HG03565 (cell line): ENCODE data around the gene LTA.

Experiments used
- ATAC-seq: cut with Tn5 transposase; IDR thresholded peaks from one replicate; pipeline ENCODE4 v1.9.1; 2021; ENCODE audit warnings: mild to moderate bottlenecking, moderate library complexity; ENCODE audit not compliant: unreplicated experiment

The LTA gene, protein sequence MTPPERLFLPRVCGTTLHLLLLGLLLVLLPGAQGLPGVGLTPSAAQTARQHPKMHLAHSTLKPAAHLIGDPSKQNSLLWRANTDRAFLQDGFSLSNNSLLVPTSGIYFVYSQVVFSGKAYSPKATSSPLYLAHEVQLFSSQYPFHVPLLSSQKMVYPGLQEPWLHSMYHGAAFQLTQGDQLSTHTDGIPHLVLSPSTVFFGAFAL

DNA sequence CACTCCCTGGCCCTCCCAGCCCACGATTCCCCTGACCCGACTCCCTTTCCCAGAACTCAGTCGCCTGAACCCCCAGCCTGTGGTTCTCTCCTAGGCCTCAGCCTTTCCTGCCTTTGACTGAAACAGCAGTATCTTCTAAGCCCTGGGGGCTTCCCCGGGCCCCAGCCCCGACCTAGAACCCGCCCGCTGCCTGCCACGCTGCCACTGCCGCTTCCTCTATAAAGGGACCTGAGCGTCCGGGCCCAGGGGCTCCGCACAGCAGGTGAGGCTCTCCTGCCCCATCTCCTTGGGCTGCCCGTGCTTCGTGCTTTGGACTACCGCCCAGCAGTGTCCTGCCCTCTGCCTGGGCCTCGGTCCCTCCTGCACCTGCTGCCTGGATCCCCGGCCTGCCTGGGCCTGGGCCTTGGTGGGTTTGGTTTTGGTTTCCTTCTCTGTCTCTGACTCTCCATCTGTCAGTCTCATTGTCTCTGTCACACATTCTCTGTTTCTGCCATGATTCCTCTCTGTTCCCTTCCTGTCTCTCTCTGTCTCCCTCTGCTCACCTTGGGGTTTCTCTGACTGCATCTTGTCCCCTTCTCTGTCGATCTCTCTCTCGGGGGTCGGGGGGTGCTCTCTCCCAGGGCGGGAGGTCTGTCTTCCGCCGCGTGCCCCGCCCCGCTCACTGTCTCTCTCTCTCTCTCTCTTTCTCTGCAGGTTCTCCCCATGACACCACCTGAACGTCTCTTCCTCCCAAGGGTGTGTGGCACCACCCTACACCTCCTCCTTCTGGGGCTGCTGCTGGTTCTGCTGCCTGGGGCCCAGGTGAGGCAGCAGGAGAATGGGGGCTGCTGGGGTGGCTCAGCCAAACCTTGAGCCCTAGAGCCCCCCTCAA, at the start of gene LTA:
Gene LTA (plus strand): TSS at position 249 of the 871 bp plus-strand sequence. CDS start 454 bp downstream, at position 703.
- ATAC-seq: peak; percentile 21

DNA sequence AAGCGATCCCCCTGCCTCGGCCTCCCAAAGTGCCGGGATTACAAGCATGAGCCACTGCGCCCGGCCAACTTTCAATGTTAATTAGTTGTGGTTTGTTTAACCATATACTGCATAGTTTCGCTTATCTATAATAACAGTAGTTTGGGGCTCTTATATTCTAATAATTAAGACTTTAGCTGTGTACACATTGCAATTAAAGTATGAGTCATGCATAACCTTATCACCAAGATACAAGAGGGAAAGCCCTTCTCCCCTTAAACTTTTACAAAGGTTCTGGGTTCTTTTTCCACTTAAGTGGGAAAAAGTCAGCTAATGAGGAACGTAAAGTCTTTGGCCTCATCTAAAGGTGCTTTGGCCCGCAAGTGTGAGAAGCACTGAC, 46.5 kb upstream of the LTA start:
- ATAC-seq: no peak

DNA sequence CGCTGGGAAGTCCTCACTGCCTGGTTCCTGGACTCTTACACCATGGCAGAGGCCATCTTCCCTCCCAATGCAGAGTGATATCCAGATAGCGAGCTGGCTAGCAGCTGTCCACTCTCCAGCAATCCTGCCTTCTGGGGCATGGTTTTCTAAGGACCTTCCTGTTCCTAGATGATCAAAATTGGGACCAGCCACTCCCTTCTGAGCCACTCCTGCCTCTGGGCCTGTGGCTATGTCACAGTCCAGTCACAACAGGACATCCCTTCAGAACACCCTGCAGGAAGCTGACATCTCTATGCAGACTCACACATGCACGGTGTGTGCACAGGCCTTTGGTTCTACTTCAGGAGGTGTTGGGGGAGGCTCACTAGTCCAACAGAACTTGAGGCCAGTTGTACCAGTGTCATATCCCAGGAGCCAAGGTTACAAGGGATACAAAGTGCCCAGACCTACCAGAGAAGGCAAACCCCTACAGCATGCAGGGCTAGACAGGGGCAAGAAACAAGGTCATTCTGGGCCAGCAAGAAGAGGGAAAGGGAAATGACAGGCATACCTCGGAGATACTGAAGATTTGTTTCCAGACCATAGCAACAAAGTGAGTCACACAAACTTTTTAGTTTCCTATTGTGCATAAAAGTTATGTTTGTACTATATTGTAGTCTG, 46.0 kb upstream of the LTA start:
- ATAC-seq: no peak

DNA sequence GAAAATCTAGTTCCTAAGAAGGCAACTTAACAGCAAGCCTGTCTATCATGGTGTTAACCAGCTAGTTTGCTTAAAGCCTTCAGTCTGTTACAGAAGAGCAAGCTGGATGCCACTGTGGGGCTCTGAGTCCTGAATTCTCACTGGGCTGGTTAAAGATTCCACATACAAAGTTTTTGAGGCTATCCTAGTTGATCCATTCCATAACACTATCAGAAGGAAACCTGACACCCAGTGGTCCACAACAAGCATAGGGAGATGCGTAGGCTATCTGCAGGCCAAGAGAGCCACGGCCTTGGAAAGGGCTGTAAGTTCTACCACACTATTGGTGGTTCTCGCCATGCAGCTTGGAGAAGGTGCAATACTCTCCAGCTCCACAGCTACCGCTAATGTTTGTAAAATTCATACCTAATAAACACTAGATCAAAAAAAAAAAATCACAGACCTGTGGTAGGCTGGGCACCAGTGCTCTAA, 43.7 kb upstream of the LTA start:
- ATAC-seq: no peak

DNA sequence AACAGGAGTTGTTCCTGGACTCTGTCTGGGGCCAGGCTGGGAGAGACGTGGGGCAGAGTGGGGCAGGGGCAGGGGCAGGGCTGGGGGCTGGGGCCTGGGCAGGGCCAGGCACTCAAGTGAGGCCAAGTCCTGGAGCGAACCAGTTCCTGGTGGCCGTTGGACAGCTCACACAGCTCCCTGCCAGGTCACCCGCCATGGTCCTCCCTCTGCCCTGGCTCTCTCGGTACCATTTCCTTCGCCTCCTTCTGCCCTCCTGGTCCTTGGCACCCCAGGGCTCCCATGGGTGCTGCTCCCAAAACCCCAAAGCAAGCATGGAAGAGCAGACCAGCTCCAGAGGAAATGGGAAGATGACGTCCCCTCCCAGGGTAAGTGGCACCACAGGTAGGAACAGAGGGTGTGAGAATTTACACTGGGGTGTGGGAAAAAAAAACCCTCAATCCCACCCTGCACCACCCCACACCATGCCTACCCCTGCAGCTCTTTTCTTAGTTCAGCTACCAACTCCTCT, 43.2 kb upstream of the LTA start, which contains the start of gene MCCD1:
Gene MCCD1 (plus strand): TSS at position 142 of the 508 bp plus-strand sequence. CDS start 53 bp downstream, at position 195.
- ATAC-seq: no peak

DNA sequence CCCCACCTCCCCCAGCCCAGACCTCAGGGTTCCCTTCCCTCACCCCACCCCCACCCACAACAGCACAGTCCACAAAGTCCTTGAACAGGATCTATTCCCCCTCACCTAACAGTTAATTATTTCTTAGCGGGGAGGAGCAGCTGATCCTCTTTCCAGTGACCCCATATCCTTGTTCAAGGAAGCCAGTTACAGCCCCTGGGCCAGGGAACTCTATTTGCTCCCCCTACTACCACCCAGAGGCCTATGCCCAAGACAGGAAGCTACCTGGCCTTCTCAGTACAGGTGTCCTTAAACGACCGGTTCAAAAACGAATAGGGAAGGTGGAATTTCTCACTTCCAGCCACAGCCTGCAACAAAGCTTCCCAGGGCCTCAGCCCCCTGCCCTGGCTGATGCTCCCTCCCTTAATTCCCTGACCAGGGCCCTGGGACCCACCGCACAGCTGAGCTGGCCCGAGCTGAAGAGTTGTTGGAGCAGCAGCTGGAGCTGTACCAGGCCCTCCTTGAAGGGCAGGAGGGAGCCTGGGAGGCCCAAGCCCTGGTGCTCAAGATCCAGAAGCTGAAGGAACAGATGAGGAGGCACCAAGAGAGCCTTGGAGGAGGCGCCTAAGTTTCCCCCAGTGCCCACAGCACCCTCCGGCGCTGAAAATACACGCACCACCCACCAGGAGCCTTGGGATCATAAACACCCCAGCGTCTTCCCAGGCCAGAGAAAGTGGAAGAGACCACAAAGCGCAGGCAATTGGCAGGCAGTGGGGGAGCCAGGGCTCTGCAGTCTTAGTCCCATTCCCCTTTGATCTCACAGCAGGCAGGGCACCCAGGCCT, 42.5 kb upstream of the LTA start:
- ATAC-seq: no peak

DNA sequence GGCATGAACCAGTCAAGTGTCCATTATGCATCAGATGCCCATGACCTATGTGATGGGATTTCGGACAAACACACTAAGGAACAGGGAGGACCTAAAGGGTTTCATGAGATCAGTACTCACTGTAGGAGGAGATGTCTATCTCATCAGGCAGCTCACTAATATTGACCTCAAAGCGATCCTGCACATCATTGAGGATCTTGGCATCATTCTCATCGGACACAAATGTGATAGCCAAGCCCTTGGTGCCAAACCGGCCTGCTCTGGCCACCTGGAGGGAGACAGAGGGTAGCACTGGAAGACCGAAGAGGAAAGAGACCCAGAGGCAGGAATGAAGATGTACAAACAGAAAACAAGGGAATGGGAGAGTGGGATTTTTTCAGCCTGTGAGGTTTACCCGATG, 41.4 kb upstream of the LTA start:
- ATAC-seq: no peak

DNA sequence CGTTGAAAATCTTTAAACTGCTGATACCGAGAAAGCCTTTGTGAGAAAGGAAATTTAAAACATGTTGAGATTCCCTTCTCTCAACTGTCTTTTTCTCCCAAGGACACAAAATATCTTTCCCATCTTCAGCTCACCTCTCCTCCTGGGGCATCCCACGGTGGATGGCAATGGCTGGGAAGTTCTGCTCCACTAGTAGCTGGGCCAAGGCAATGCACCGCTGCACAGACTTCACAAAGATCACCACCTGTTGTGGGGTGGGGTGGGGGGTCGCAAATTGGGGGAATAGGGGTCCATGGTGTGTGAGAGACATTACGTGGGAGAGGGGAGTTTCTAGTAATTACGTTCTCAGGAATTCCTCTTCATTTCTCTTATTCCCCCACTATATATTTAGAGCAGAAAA, 40.9 kb upstream of the LTA start:
- ATAC-seq: no peak

DNA sequence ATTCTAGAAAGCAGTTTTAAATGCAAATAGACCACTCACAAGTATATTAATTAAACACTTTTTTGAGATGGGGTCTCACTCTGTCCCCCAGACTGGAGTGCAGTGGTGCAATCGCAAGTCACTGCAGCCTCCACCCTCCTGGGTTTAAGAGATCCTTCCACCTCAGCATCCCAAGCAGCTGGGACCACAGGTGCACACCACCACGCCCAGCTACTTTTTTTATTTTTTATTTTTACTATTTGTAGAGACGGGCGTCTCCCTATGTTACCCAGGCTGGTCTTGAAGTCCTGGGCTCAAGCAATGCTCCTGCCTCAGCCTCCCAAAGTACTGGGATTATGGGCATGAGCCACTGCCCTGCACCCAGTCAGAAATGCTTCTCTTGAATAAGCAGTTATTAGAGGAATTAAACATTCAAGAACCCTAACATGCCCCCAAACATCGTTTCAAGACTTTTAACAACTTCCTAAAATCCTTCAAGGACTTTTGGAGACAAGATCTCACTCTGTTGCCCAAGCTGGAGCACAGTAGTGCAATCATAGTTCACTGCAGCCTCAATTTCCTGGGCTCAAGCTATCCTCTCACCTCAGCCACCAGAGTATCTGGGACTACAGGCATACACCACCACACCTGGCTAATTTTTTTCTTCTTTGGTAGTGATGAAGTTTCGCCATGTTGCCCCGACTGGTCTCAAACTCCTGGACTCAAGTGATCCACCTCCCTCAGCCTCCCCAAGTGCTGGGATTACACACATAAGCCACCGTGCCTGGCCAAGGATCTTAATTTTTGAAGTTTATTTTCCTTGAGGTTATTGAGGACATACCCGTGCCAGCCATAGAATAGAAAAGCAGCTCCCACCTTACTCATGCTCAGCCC, 40.1 kb upstream of the LTA start:
- no peak for ATAC-seq

DNA sequence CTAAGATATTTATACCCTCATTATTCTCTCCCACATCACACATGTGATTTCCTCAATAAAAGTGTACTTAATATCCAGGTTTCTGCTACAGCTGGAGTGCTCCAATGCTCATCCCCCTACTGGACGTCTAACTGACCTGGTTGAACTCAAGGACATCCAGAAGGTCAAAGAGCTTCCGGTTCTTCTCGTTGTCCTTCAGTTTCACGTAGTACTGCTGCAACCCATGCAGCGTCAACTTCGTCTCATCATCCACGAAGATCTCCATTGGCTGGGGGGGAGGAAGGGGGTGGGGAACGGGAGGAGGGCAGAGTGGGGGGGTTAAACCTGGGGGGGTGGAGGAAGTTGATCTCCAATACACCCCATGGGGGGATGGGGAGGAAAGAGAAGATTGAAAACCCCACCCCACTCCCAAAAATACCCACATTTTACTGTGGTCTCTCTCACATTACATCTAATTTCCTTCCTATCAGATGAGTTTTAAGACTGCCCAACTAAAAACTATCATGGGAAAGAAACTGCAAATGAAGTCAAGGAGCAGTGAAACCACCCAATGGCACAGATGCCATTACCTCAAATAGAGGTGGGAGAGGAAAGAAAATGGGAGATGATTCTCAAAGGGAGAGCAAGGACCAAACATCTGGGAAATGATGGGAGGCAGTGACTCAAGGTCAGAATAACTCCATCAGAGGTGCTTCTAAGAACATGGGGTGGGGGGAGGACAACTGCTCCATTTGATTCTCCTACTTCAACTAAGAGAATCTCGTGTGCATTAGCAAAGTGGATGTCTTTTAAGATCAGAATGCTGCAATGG, 39.2 kb upstream of the LTA start:
- ATAC-seq: no peak

DNA sequence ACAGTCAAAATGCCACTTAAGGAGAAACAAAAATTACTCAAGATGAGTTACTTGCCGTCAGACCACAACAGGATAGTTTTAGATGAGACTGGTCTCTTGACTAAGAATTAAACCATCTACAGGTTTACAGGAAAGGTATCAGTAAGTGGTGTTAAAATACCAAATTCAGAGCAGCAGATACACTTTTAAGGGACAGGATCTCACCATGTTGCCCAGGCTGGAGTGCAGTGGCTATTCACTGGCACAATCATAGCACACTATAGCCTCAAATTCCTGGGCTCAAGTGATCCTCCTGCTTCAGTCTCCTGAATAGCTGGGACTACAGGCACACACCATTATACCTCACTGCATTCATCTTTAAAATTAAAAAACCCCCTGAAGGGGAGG, 38.6 kb upstream of the LTA start:
- ATAC-seq: no peak

DNA sequence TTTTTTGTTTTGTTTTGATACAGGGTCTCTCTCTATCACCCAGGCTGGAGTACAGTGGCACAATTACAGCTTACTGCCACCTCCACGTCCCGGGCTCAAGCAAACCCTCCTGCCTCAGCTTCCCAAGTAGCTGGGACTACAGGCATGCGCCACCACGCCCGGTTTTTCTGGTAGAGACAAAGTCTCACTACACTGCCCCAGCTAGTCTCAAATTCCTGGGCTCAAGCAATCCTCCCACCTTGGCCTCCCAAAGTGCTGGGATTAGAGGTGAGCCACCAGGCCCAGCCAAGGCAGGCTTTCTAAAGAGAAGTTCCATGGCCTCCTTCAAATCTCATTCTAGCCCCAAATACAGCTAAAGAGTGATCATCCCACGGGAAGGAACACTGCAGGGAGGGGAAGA, 38.1 kb upstream of the LTA start:
- ATAC-seq: no peak

DNA sequence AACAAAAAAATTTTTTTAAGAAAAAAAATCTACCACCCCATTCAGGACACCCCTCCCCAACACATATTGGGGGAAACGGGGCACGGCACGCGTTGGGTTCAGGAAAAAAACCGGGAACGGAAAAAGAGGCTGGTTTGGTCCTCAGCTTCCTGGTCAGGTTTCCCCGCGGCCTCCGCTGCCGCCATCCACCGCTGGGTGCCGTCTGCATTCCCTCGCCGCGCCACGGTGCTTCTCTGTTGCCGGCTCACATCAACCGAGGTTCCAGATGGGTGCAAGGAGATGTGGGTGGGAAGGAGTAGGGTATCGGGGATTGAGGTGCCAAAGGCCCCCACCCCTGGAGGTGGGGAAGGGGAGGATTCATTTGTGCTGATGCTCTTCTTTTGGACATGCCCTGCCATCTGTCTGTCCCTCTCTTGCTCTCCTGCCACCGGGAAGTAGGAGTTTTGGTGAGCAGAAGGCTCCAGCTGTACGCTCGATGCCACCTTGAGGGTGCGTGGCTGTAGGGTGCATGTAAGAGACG, 37.5 kb upstream of the LTA start:
- ATAC-seq: no peak

DNA sequence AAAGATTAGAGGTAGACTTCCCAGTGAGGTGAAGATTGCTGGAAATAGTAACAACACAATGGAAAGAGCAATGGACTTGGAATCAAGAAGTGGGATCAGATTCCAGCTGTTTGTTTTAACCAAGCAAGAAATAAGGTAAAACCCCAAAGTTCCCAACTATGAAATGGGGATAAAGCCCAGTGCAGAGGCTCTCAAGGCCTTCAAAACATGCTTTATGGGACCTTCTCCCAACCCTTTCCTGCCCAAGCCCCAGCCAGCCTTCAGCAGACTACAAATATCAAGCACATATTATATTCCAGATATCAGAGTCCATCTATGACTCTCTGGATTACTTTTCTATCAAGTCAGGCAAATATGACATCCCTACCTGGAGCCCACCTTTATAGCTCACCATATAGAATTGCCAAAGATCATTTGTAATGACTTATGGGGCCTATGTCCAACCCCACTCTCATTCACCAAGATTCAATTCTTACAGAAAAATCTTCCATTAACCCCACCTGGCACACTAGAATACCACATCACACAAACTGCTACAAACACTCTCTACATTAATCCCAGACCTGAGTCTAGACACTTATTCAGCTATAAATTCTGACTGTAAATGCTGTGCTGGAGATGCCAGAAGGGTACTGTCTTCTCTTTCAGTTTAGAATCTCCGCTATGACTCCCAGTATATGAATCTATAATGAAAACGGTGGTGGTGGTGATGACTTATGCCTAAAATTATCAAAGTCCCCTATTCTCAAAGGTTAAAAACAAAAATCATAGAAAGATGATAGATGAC, 36.4 kb upstream of the LTA start:
- ATAC-seq: no peak

DNA sequence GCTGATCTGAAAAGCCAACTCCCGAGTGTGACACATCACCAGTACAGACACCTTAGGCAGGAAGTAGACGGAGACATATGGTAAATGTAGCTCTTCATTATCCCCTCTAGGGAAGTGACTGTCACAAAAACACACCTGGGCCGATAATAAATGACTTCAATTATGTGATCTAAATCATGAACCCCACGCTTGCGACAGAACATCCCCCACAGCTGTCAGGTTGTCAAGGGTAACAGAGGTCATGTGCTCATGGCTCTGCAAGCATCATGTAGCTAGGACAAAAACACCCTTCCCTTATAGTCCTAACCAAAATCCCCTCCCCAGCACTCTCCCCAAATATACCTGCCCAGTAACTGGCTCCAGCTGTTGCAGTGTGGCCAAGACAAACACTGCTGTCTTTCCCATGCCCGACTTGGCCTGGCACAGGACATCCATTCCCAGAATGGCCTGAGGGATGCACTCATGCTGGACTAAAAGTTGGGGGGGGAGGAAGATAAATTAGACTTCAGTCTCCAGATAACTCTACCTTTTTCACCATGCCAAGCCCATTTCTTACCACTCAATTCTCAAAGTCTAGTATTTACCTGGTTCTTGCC, 33.2 kb upstream of the LTA start:
- ATAC-seq: no peak

DNA sequence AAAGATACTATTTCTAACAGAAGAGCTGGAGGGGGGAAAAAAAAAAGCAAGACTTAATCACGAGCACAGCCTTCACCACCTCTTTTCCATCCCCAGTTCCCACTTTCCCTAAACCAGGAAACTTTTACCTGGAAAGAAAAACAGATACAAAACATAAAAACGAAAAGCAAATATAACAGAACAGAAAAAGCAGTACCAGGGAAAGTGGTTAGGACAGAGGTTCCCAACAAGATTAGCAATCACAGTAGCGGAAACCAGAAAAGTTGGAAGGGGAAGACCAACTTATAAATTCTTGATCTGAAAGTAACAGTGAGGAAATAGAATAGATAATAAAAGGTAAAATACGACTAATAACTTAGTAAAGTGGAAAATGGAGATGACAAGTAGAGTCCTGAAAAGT, 31.4 kb upstream of the LTA start:
- no peak for ATAC-seq

DNA sequence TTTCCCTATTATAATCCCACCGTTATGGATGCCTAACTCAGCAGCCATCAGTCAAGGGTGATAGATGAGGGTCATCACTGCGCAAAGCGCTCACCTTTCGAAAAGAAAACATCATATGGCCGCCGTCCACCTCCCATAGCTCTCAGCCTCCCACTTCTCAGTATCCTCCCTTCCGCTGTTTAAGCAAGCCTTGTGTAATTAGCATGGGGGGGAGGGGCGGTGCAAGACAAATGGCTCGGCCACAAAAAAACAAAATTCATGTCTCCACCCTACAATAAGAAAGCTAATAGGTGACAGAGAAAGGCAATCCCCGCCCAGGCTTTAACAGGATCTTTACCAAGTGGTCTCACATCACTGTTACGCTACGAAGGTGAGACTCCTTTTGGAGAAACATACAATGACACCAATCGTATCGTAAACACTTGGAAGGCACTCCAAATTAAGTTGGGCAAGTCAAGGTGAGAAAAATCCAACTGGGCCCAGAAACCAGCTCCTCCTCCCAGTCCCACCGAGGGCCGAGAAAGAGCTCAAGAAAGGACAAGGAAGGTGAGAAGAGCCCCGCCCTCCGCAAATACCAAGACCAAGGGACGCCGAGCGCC, 30.9 kb upstream of the LTA start:
- peak; percentile 11 for ATAC-seq
